GM23338 (cell line): ENCODE measurements around the gene PUM1. TPM values are rescaled to one million over a fixed set of nuclear protein-coding genes. Genes with fewer than 3 reads are reported as not detected.

Experiments
- ATAC-seq: fragments of 200-7000 bp; cut with Tn5 transposase; 3 replicates; pipeline ENCODE4 v1.9.1; 2020
- DNase-seq: peaks from one replicate; pipeline ENCODE4 v3.0.0-alpha.2; 2015; ENCODE audit warnings: low spot score
- H2AFZ ChIP-seq: fragments of 200-600 bp; sonication (generic); 2 replicates; pipeline ENCODE4 v1.8.0; 2016; ENCODE audit warnings: antibody characterized with exemption, mild to moderate bottlenecking, moderate library complexity
- H3F3A ChIP-seq: fragments of 200-600 bp; sonication (generic); replicated peaks from 2 replicates; pipeline ENCODE4 v1.8.0; 2017; ENCODE audit warnings: antibody characterized with exemption, mixed run types, low read depth
- H3K27ac ChIP-seq: fragments of 200-600 bp; sonication (generic); 2 replicates; pipeline ENCODE4 v1.6.1; 2016; ENCODE audit warnings: low read depth
- H3K27me3 ChIP-seq: fragments of 200-600 bp; sonication (generic); 2 replicates; pipeline ENCODE4 v1.8.0; 2016; ENCODE audit warnings: mild to moderate bottlenecking, mixed run types, moderate library complexity; ENCODE audit not compliant: insufficient read depth
- H3K36me3 ChIP-seq: fragments of 200-600 bp; sonication (generic); 2 replicates; pipeline ENCODE4 v1.8.0; 2016; ENCODE audit warnings: mild to moderate bottlenecking; ENCODE audit not compliant: insufficient read depth
- H3K4me1 ChIP-seq: fragments of 200-600 bp; sonication (generic); 2 replicates; pipeline ENCODE4 v1.8.0; 2016; ENCODE audit warnings: mild to moderate bottlenecking, moderate library complexity; ENCODE audit not compliant: insufficient read depth
- H3K4me2 ChIP-seq: fragments of 200-600 bp; sonication (generic); 2 replicates; pipeline ENCODE4 v1.7.1; 2017; ENCODE audit warnings: mixed run types
- H3K4me3 ChIP-seq: fragments of 200-600 bp; sonication (generic); 2 replicates; pipeline ENCODE4 v1.6.1; 2016; ENCODE audit warnings: mixed run types
- H3K79me2 ChIP-seq: fragments of 200-600 bp; sonication (generic); replicated peaks from 2 replicates; pipeline ENCODE4 v1.8.0; 2017; ENCODE audit warnings: mild to moderate bottlenecking; ENCODE audit not compliant: insufficient read depth
- H3K9me2 ChIP-seq: fragments of 200-600 bp; sonication (generic); 2 replicates; pipeline ENCODE4 v1.8.0; 2017; ENCODE audit not compliant: insufficient read depth
- H4K20me1 ChIP-seq: fragments of 200-600 bp; sonication (generic); replicated peaks from 2 replicates; pipeline ENCODE4 v1.8.0; 2017; ENCODE audit warnings: mild to moderate bottlenecking; ENCODE audit not compliant: insufficient read depth
- H3K27ac Mint-ChIP-seq: 2 replicates; pipeline ENCODE4 v1.8.0; 2020; ENCODE audit warnings: inconsistent platforms, mild to moderate bottlenecking, moderate library complexity, mixed read lengths
- H3K27me3 Mint-ChIP-seq: 3 replicates; pipeline ENCODE4 v1.8.0; 2022; ENCODE audit warnings: low read depth, mild to moderate bottlenecking, moderate library complexity, mixed read lengths, inconsistent platforms; ENCODE audit not compliant: insufficient read depth, poor library complexity
- H3K36me3 Mint-ChIP-seq: 3 replicates; pipeline ENCODE4 v1.8.0; 2021; ENCODE audit warnings: low read depth, mild to moderate bottlenecking, inconsistent platforms, moderate library complexity, mixed read lengths
- H3K4me1 Mint-ChIP-seq: 3 replicates; pipeline ENCODE4 v1.8.0; 2020; ENCODE audit warnings: mild to moderate bottlenecking, inconsistent platforms, mixed read lengths
- H3K4me3 Mint-ChIP-seq: 3 replicates; pipeline ENCODE4 v1.8.0; 2021; ENCODE audit warnings: moderate library complexity, mild to moderate bottlenecking, inconsistent platforms, mixed read lengths
- H3K9me3 Mint-ChIP-seq: 3 replicates; pipeline ENCODE4 v1.8.0; 2020; ENCODE audit warnings: moderate library complexity, mild to moderate bottlenecking, inconsistent platforms, mixed read lengths
- EZH2 ChIP-seq: fragments of 200-600 bp; sonication (generic); IDR thresholded peaks from one replicate; pipeline ENCODE4 v1.8.0; 2017; ENCODE audit warnings: antibody characterized with exemption, mild to moderate bottlenecking, low read depth; ENCODE audit not compliant: unreplicated experiment
- EZH2phosphoT487 ChIP-seq: fragments of 200-600 bp; sonication (generic); IDR thresholded peaks from one replicate; pipeline ENCODE4 v1.8.1; 2018; ENCODE audit warnings: antibody characterized with exemption; ENCODE audit not compliant: unreplicated experiment
- NANOG ChIP-seq: IDR thresholded peaks from 2 replicates; pipeline ENCODE4 v1.6.1; 2016; ENCODE audit warnings: antibody characterized with exemption, borderline replicate concordance
- POLR2AphosphoS5 ChIP-seq: IDR thresholded peaks from 2 replicates; pipeline ENCODE4 v1.6.1; 2016; ENCODE audit warnings: antibody characterized with exemption, low read depth
- ZNF331 ChIP-seq: fragments of 250-450 bp; sonication (Bioruptor Pico); IDR thresholded peaks from 2 replicates; pipeline ENCODE4 v1.5.0; 2020; ENCODE audit warnings: low read depth, mild to moderate bottlenecking, moderate library complexity
- polyA plus RNA-seq: library from polyadenylated mRNA; unstranded; fragments of >200 nt; fragmentation: Nextera tagmentation; extraction: Ambion mirVana; gene quantifications from 2 replicates; pipeline ENCODE4 v1.2.1, GENCODE V29; 2016
- total RNA-seq: library from RNA; depleted of rRNA; stranded (reverse); fragments of >200 nt; shearing (Covaris generic); gene quantifications from 2 replicates; pipeline ENCODE4 v1.2.3, GENCODE V29; 2014
- TF ChIP-seq, protein P1 (sequence below): fragments of 250-450 bp; sonication (Bioruptor Pico); IDR thresholded peaks from 2 replicates; pipeline ENCODE4 v1.5.0; 2020; ENCODE audit warnings: mild to moderate bottlenecking, moderate library complexity
- TF ChIP-seq, protein P2 (sequence below), 2 experiments: fragments of 200-600 bp in 1 of 2; sonication (generic) in 1 of 2; conservative IDR thresholded peaks; 2 replicates each; pipeline versions ENCODE4 v1.5.1 to v1.6.1; 2016 to 2017; ENCODE audit warnings: antibody characterized with exemption in 2 of 2, low read depth in 2 of 2, mild to moderate bottlenecking in 2 of 2, moderate library complexity in 1 of 2
- TF ChIP-seq, protein P3 (sequence below): IDR thresholded peaks from one replicate; pipeline ENCODE4 v1.6.1; 2018; ENCODE audit warnings: antibody characterized with exemption; ENCODE audit not compliant: unreplicated experiment
- TF ChIP-seq, protein P4 (sequence below): IDR thresholded peaks from 2 replicates; pipeline ENCODE4 v1.6.1; 2016; ENCODE audit warnings: antibody characterized with exemption

PUM1 gene
- total and polyA plus RNA-seq, 2 experiments from 2014 or later = 44.4 to 117 TPM

DNA sequence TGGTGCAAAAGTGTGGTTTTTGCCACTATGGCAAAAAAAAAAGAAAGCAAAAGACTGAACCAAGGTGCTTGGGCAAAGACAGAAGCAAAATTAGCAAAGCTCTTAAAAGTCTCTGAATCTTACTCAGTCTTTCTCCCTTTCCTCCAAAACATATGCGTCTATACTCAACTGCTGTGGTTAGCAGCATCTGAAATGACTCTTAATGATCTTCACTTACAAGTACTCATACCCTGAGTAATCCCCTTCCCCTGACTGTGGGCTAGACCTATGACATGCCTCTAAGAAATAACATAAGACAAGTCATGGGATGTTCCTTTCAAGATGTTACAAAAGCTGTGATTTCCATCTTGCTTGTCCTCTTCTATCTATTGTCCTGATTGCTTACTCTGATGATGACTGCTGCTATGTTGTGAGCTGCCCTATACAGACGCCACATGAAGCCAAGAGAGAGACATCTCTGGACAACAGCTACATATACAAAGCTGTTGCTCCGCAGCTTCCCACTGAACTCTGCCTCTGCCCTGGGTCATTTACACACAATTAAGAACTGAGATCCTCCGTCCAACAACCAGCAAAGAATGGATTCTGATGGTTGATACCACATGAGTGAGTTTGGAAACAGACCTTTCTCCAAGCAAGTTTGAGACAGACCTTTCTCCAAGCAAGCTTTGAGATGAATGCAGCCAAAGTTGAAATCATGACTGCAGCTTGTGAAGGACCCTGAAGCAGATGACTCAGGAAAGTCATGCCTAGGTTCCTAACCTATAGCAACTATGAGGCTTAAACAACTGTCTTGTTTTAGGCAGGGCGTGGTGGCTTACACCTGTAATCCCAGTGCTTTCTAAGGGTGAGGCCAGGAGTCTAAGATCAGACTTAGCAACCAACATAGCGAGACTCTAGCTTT is 55.2 kb downstream of the PUM1 start (continued):
- TF ChIP-seq, protein P1, sequence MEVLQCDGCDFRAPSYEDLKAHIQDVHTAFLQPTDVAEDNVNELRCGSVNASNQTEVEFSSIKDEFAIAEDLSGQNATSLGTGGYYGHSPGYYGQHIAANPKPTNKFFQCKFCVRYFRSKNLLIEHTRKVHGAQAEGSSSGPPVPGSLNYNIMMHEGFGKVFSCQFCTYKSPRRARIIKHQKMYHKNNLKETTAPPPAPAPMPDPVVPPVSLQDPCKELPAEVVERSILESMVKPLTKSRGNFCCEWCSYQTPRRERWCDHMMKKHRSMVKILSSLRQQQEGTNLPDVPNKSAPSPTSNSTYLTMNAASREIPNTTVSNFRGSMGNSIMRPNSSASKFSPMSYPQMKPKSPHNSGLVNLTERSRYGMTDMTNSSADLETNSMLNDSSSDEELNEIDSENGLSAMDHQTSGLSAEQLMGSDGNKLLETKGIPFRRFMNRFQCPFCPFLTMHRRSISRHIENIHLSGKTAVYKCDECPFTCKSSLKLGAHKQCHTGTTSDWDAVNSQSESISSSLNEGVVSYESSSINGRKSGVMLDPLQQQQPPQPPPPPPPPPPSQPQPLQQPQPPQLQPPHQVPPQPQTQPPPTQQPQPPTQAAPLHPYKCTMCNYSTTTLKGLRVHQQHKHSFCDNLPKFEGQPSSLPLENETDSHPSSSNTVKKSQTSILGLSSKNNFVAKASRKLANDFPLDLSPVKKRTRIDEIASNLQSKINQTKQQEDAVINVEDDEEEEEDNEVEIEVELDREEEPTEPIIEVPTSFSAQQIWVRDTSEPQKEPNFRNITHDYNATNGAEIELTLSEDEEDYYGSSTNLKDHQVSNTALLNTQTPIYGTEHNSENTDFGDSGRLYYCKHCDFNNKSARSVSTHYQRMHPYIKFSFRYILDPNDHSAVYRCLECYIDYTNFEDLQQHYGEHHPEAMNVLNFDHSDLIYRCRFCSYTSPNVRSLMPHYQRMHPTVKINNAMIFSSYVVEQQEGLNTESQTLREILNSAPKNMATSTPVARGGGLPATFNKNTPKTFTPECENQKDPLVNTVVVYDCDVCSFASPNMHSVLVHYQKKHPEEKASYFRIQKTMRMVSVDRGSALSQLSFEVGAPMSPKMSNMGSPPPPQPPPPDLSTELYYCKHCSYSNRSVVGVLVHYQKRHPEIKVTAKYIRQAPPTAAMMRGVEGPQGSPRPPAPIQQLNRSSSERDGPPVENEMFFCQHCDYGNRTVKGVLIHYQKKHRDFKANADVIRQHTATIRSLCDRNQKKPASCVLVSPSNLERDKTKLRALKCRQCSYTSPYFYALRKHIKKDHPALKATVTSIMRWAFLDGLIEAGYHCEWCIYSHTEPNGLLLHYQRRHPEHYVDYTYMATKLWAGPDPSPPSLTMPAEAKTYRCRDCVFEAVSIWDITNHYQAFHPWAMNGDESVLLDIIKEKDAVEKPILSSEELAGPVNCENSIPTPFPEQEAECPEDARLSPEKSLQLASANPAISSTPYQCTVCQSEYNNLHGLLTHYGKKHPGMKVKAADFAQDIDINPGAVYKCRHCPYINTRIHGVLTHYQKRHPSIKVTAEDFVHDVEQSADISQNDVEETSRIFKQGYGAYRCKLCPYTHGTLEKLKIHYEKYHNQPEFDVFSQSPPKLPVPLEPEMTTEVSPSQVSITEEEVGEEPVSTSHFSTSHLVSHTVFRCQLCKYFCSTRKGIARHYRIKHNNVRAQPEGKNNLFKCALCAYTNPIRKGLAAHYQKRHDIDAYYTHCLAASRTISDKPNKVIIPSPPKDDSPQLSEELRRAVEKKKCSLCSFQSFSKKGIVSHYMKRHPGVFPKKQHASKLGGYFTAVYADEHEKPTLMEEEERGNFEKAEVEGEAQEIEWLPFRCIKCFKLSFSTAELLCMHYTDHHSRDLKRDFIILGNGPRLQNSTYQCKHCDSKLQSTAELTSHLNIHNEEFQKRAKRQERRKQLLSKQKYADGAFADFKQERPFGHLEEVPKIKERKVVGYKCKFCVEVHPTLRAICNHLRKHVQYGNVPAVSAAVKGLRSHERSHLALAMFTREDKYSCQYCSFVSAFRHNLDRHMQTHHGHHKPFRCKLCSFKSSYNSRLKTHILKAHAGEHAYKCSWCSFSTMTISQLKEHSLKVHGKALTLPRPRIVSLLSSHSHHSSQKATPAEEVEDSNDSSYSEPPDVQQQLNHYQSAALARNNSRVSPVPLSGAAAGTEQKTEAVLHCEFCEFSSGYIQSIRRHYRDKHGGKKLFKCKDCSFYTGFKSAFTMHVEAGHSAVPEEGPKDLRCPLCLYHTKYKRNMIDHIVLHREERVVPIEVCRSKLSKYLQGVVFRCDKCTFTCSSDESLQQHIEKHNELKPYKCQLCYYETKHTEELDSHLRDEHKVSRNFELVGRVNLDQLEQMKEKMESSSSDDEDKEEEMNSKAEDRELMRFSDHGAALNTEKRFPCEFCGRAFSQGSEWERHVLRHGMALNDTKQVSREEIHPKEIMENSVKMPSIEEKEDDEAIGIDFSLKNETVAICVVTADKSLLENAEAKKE (CRISPR knock-in tag) = no peak
- TF ChIP-seq, protein P2, sequence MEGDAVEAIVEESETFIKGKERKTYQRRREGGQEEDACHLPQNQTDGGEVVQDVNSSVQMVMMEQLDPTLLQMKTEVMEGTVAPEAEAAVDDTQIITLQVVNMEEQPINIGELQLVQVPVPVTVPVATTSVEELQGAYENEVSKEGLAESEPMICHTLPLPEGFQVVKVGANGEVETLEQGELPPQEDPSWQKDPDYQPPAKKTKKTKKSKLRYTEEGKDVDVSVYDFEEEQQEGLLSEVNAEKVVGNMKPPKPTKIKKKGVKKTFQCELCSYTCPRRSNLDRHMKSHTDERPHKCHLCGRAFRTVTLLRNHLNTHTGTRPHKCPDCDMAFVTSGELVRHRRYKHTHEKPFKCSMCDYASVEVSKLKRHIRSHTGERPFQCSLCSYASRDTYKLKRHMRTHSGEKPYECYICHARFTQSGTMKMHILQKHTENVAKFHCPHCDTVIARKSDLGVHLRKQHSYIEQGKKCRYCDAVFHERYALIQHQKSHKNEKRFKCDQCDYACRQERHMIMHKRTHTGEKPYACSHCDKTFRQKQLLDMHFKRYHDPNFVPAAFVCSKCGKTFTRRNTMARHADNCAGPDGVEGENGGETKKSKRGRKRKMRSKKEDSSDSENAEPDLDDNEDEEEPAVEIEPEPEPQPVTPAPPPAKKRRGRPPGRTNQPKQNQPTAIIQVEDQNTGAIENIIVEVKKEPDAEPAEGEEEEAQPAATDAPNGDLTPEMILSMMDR (conservative IDR thresholded peaks at IDR 0.05; ENCODE audit: low read depth in 2 of 2) = no peak

DNA sequence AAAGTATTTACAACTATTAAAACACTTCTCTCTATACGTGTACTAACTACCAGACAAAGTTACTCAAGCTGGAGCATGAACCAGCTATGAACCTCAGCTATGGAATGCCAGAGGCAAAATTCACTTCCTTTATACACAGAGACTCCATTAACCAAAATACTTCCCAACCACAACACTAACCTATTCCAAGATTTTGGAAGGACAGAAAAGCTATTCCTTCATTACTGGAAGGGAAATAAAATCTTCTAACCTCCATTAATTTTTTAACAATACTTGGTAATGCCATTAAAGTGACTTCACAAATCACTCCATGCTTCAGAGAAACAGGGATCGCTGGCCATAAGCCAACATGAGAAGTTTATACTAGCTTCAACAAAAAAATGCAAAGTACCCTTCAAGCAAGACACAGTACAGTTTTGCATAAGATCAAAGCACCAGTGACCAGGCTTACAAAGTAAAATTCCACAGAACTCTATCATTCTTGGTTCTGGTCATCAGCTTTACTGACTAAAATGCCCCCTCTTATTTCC is 58.0 kb downstream of the PUM1 start:
- no peak overlapping the region for H2AFZ ChIP-seq
- H3K27me3 ChIP-seq = no peaks in the 10 kb centered on the region
- no peaks in the 10 kb centered on the region for H3K27me3 Mint-ChIP-seq
- DNase-seq (no peak), ATAC-seq (no peak)
- no peaks in the 10 kb centered on the region for H3K9me3 Mint-ChIP-seq
- no peak overlapping the region for H3K27ac ChIP-seq
- no peak overlapping the region for H3K27ac Mint-ChIP-seq
- H3K4me2 ChIP-seq = no peak overlapping the region
- H3K9me2 ChIP-seq = no peaks in the 10 kb centered on the region
- peaks cover 25% of the 10 kb centered on the region; the same call in 1 of the 2 replicates for H3K36me3 ChIP-seq
- H3K4me3 ChIP-seq = no peak overlapping the region
- H3K4me3 Mint-ChIP-seq = no peak overlapping the region
- peaks cover 100% of the 10 kb centered on the region for H3K79me2 ChIP-seq
- peaks cover 32% of the 10 kb centered on the region for H3K36me3 Mint-ChIP-seq
- no peaks in the 10 kb centered on the region for H3F3A ChIP-seq
- H3K4me1 Mint-ChIP-seq = peaks cover 33% of the 10 kb centered on the region
- H4K20me1 ChIP-seq = peaks cover 87% of the 10 kb centered on the region
- H3K4me1 ChIP-seq = peaks cover 24% of the 10 kb centered on the region
- TF ChIP-seq, protein P3, sequence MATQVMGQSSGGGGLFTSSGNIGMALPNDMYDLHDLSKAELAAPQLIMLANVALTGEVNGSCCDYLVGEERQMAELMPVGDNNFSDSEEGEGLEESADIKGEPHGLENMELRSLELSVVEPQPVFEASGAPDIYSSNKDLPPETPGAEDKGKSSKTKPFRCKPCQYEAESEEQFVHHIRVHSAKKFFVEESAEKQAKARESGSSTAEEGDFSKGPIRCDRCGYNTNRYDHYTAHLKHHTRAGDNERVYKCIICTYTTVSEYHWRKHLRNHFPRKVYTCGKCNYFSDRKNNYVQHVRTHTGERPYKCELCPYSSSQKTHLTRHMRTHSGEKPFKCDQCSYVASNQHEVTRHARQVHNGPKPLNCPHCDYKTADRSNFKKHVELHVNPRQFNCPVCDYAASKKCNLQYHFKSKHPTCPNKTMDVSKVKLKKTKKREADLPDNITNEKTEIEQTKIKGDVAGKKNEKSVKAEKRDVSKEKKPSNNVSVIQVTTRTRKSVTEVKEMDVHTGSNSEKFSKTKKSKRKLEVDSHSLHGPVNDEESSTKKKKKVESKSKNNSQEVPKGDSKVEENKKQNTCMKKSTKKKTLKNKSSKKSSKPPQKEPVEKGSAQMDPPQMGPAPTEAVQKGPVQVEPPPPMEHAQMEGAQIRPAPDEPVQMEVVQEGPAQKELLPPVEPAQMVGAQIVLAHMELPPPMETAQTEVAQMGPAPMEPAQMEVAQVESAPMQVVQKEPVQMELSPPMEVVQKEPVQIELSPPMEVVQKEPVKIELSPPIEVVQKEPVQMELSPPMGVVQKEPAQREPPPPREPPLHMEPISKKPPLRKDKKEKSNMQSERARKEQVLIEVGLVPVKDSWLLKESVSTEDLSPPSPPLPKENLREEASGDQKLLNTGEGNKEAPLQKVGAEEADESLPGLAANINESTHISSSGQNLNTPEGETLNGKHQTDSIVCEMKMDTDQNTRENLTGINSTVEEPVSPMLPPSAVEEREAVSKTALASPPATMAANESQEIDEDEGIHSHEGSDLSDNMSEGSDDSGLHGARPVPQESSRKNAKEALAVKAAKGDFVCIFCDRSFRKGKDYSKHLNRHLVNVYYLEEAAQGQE = no peak
- TF ChIP-seq, protein P4, sequence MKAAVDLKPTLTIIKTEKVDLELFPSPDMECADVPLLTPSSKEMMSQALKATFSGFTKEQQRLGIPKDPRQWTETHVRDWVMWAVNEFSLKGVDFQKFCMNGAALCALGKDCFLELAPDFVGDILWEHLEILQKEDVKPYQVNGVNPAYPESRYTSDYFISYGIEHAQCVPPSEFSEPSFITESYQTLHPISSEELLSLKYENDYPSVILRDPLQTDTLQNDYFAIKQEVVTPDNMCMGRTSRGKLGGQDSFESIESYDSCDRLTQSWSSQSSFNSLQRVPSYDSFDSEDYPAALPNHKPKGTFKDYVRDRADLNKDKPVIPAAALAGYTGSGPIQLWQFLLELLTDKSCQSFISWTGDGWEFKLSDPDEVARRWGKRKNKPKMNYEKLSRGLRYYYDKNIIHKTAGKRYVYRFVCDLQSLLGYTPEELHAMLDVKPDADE = no peak
- TF ChIP-seq EZH2 = no peak
- no peak for TF ChIP-seq EZH2phosphoT487
- no peak for TF ChIP-seq ZNF331 (CRISPR knock-in tag)
- no peak for TF ChIP-seq NANOG
- no peak for TF ChIP-seq POLR2AphosphoS5
